GM12864 (cell line): ENCODE measurements around the gene ANAPC1.
"Not testable (repeated sequence)": the region's sequence is repeated elsewhere in the genome, so short reads cannot be mapped to it uniquely, and the experiment has no call there.

Experiments used
- DNase-seq: peaks from one replicate; pipeline ENCODE4 v3.0.0-alpha.2; 2011; ENCODE audit warnings: low read depth
- H3K4me3 ChIP-seq: 2 replicates; pipeline ENCODE4 v1.5.1; 2011; ENCODE audit warnings: mild to moderate bottlenecking, low read depth, low read length, control low read depth
- TF ChIP-seq, protein P1 (sequence below): IDR thresholded peaks from 2 replicates; pipeline ENCODE4 v1.5.1; 2011; ENCODE audit warnings: low read depth, mild to moderate bottlenecking, moderate library complexity, low read length, control low read depth, inconsistent platforms; ENCODE audit errors: missing control alignments

ANAPC1 gene

DNA sequence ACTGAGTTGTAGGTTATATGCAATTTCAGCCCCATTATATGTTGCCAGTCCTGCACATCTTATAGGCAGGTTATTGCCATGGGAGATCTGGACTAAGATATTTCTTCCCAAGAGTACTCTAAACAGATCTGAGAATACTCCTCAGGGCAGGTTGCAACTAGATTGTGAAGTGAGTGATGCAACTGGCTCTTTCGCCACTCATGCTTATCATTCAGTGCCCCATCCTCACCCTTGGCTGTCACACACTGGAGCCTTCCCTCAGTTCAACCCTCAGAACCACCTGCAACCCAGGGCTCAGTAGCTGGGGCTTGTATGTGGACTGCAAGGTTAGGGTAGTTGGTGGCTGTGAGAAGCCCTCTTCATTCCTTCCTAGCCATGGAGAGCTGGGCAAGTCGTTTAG lies 28.6 kb upstream of the ANAPC1 start:
- no peak overlapping the region for H3K4me3 ChIP-seq
- no peak for DNase-seq
- TF ChIP-seq, protein P1, sequence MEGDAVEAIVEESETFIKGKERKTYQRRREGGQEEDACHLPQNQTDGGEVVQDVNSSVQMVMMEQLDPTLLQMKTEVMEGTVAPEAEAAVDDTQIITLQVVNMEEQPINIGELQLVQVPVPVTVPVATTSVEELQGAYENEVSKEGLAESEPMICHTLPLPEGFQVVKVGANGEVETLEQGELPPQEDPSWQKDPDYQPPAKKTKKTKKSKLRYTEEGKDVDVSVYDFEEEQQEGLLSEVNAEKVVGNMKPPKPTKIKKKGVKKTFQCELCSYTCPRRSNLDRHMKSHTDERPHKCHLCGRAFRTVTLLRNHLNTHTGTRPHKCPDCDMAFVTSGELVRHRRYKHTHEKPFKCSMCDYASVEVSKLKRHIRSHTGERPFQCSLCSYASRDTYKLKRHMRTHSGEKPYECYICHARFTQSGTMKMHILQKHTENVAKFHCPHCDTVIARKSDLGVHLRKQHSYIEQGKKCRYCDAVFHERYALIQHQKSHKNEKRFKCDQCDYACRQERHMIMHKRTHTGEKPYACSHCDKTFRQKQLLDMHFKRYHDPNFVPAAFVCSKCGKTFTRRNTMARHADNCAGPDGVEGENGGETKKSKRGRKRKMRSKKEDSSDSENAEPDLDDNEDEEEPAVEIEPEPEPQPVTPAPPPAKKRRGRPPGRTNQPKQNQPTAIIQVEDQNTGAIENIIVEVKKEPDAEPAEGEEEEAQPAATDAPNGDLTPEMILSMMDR = no peak

DNA sequence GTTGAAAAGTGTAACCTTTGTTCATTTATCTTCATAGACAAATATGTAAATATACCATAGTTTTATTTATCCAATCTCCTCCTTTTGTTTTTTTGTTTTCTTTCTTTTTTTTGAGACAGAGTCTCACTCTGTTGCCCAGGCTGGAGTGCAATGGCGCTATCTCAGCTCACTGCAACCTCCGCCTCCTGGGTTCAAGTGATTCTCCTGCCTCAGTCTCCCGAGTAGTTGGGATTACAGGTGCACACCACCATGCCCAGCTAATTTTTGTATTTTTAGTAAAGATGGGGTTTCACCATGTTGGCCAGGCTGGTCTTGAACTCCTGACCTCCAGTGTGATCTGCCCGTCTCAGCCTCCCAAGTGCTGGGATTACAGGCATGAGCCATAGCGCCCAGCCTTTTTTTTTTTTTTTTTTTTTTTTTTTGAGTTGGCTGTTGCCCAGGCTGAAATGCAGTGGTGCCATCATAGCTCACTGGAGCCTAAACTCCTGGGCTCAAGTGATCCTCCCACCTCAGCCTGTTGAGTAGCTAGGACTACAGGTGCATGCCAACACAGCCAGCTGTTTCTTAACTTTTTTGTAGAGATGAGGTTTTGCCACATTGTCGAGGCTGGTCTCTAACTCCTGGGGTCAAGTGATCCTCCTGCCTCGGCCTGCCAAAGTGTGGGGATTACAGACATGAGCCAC lies 27.4 kb upstream of the ANAPC1 start:
- not testable (repeated sequence) for H3K4me3 ChIP-seq, DNase-seq

DNA sequence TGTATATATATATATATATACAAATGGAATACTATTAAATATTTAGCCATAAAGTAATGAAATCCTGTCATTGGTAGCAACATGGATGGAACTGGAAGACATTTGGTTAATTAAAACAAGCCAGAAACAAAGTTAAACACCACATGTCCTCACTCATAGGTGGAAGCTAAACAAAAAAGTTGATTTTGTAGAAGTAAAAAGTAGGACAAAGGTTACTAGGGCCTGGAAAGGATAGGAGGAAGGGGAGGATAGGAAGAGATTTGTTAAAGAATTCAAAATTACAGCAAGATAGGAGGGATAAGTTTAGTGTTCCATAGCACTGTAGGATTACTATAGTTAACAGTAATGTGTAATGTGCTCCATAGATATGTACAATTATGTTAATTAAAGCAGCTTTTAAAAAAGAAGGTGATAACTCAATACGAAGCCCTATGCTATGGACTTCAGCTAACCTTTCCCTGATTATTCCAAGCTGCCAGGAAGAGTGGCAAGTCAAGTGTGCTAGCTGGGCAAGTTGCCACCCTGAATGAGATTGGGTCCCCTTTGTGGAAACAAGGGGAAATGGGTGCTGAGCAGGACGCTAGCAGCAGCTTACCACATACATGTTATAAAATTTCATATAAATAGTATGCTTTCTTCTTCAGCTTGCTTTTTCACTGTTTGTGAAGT lies 26.8 kb upstream of the ANAPC1 start:
- TF ChIP-seq, protein P1 = no peak
- DNase-seq = no peak
- no peak overlapping the region for H3K4me3 ChIP-seq

DNA sequence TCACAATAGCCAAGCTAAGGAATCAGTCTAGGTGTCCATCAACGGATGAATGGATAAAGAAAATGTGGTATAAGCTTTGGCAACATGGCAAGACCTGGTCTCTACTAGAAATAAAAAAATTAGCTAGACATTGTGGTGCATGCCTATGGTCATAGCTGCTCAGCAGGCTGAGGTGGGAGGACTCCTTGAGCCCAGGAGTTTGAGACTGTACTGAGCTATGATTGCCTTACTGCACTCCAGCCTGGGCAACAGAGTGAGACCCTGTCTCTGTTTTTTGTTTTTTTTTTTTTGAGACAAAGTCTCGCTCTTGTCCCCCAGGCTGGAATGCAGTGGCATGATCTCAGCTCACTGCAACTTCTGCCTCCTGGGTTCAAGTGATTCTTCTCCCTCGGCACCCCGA lies 26.0 kb upstream of the ANAPC1 start:
- not testable (repeated sequence) for H3K4me3 ChIP-seq

DNA sequence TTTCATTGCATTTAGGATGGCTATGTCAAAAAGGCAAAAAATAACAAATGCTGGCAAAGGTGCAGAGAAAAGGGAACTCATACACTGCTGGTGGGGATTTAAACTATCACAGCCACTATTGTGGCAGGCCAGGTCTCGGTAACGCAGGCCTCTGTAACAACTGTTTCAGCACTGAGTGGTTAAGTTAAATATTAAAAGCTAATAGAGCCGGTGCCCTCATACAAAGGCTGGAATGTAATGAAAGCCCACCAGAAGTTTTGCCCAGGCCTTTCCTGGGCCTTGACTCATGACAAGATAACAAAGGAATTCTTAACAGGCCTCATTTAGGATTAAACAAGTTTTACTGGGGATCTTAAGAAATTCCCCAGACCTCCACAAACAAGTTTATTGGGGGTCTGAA lies 25.1 kb upstream of the ANAPC1 start:
- TF ChIP-seq, protein P1 = no peak
- H3K4me3 ChIP-seq = no peak overlapping the region
- DNase-seq = no peak

More for the DNA sequence above, 26.0 kb upstream of the ANAPC1 start:
- not testable (repeated sequence) for DNase-seq

DNA sequence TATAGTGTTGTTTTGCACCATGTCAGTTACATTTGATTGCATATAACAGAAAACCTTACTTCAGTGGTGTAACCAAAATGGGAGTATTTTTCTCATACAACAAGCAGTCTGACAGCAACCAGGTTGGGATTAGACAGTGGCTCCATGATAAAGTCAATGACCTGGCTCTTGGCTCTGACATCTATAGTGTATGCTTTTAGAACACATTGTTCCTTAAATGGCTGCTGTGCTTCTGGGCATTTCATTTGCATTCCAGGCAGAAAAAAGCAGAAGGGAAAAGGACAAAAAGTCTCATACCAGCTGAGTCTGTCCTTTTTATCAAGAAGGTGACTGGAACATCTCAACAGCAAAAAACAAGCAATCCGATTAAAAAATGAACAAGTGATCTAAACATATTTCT lies 24.6 kb upstream of the ANAPC1 start:
- TF ChIP-seq, protein P1 = no peak
- no peak for DNase-seq
- no peak overlapping the region for H3K4me3 ChIP-seq

DNA sequence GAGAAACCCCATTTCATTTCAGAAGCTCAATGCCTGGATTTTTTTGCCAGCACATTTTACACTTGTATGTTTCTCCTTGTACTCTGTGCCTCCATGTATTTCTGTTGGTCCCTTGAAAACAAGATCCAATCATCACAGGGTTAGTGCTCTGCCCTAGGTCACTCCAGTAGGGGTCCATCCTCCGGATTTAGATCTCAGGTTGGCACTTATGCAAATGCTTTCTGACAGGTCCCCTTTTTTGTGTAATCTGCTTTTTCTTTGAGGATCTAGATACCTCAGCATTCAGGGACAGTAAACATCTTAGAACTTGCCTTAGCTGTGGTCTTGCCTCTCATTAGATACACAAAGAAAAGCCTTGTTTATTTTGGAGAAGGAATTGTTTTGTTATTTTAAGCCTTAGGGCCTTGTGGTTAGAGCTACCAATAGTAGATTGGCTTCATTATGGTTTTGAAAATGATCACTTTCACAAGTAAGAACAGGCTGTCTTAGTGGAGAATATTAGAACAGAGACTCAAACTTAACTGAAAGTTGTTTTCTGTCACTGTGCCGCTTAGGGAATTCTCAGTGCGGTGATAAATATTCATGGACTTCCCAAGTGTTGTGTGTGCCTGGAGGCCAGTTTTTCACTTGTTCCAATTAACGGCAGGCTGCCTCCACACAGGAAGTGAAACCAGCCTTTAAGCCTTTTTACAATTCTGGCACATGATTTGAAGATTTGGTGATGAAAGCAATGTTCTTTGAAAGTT lies 22.2 kb upstream of the ANAPC1 start:
- no peak overlapping the region for H3K4me3 ChIP-seq
- no peak for DNase-seq
- TF ChIP-seq, protein P1 = no peak

DNA sequence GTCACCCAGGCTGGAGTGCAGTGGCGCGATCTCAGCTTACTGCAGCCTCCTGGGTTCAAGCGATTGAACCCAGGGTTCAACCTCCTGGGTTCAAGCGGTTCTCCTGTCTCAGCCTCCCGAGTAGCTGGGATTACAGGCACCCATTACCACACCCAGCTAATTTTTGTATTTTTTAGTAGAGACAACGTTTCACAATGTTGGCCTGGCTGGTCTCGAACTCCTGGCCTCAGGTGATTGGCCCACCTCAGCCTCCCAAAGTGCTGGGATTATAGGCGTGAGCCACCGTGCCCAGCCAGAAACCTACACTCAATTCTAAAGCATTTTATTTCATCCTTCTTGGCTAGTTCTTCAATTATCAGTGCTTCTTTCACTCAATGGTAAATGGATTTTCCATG lies 21.5 kb upstream of the ANAPC1 start:
- H3K4me3 ChIP-seq, DNase-seq: not testable (repeated sequence)
